Neuronal stem cell (in vitro differentiated cells): ENCODE results near the gene FHL5.

Experiments used
- DNase-seq: peaks from one replicate; pipeline ENCODE4 v3.0.0-alpha.2; 2013; ENCODE audit warnings: low spot score
- H2AFZ ChIP-seq: one replicate; pipeline ENCODE4 v1.6.1; 2013; ENCODE audit warnings: mild to moderate bottlenecking, low read length, inconsistent platforms
- H2AK5ac ChIP-seq: 2 replicates; pipeline ENCODE4 v1.6.1; 2013; ENCODE audit warnings: low read depth, mild to moderate bottlenecking, inconsistent platforms, low read length, moderate library complexity, mixed read lengths
- H2BK120ac ChIP-seq: 2 replicates; pipeline ENCODE4 v1.6.1; 2013; ENCODE audit warnings: low read depth, mild to moderate bottlenecking, inconsistent platforms, low read length, moderate library complexity, mixed read lengths
- H2BK12ac ChIP-seq: one replicate; pipeline ENCODE4 v1.6.1; 2013; ENCODE audit warnings: low read length, inconsistent platforms
- H2BK15ac ChIP-seq: 2 replicates; pipeline ENCODE4 v1.6.1; 2013; ENCODE audit warnings: mild to moderate bottlenecking, low read length, inconsistent platforms, mixed read lengths
- H2BK5ac ChIP-seq: one replicate; pipeline ENCODE4 v1.6.1; 2013; ENCODE audit warnings: inconsistent platforms, mild to moderate bottlenecking, low read length, moderate library complexity
- H3K14ac ChIP-seq: one replicate; pipeline ENCODE4 v1.6.1; 2013; ENCODE audit warnings: low read length, inconsistent platforms
- H3K18ac ChIP-seq: 2 replicates; pipeline ENCODE4 v1.6.1; 2013; ENCODE audit warnings: low read length, inconsistent platforms
- H3K23ac ChIP-seq: 2 replicates; pipeline ENCODE4 v1.6.1; 2013; ENCODE audit warnings: low read depth, mild to moderate bottlenecking, mixed read lengths, low read length, inconsistent platforms; ENCODE audit not compliant: poor library complexity
- H3K27ac ChIP-seq: replicated peaks from 3 replicates; pipeline ENCODE4 v1.5.1; 2013; ENCODE audit warnings: low read length, inconsistent platforms
- H3K27me3 ChIP-seq, 3 experiments: 2 replicates each; pipeline ENCODE4 v1.6.1; 2013; ENCODE audit warnings: low read length in 3 of 3, mild to moderate bottlenecking in 2 of 3, inconsistent platforms in 1 of 3, low read depth in 1 of 3, mixed read lengths in 1 of 3, moderate library complexity in 1 of 3; ENCODE audit not compliant: control insufficient read depth in 3 of 3, insufficient read depth in 3 of 3
- H3K36me3 ChIP-seq, 2 donors: replicated peaks in 1 of 2; 2 replicates each; pipeline ENCODE4 v1.6.1; 2013; ENCODE audit warnings: low read length in 2 of 2; ENCODE audit not compliant: control insufficient read depth in 2 of 2, insufficient read depth in 2 of 2
- H3K4ac ChIP-seq: 2 replicates; pipeline ENCODE4 v1.6.1; 2013; ENCODE audit warnings: inconsistent platforms, mild to moderate bottlenecking, low read length, moderate library complexity
- H3K4me1 ChIP-seq, 2 donors: 1 replicate in 1 of 2; 2 replicates in 1 of 2; pipeline ENCODE4 v1.6.1; 2013; ENCODE audit warnings: low read length in 2 of 2, low read depth in 1 of 2; ENCODE audit not compliant: control insufficient read depth in 2 of 2, insufficient read depth in 1 of 2
- H3K4me2 ChIP-seq: one replicate; pipeline ENCODE4 v1.6.1; 2013; ENCODE audit warnings: mild to moderate bottlenecking, low read length, inconsistent platforms; ENCODE audit not compliant: insufficient read depth, poor library complexity, severe bottlenecking
- H3K4me3 ChIP-seq, 2 donors: 2 replicates each; pipeline ENCODE4 v1.5.1; 2013; ENCODE audit warnings: low read length in 2 of 2, mild to moderate bottlenecking in 2 of 2, inconsistent platforms in 1 of 2, moderate library complexity in 1 of 2
- H3K79me1 ChIP-seq: one replicate; pipeline ENCODE4 v1.6.1; 2013; ENCODE audit warnings: low read depth, mild to moderate bottlenecking, inconsistent platforms, low read length, moderate library complexity
- H3K9ac ChIP-seq: one replicate; pipeline ENCODE4 v1.6.1; 2013; ENCODE audit warnings: mild to moderate bottlenecking, low read depth, low read length, inconsistent platforms; ENCODE audit not compliant: poor library complexity
- H3K9me3 ChIP-seq, 2 donors: replicated peaks in 1 of 2; 2 replicates each; pipeline versions ENCODE3 to v1.6.1; 2013; ENCODE audit warnings: low read length in 2 of 2, mild to moderate bottlenecking in 2 of 2, inconsistent platforms in 1 of 2, low read depth in 1 of 2, mixed read lengths in 1 of 2, moderate library complexity in 1 of 2; ENCODE audit not compliant: control insufficient read depth in 2 of 2, insufficient read depth in 1 of 2
- H4K8ac ChIP-seq: one replicate; pipeline ENCODE4 v1.6.1; 2013; ENCODE audit warnings: low read depth, mild to moderate bottlenecking, inconsistent platforms, low read length, moderate library complexity
- H4K91ac ChIP-seq: one replicate; pipeline ENCODE4 v1.6.1; 2013; ENCODE audit warnings: low read length, low read depth, mild to moderate bottlenecking, inconsistent platforms; ENCODE audit not compliant: poor library complexity
- WGBS, 2 donors: extraction: QIAGEN DNeasy Blood & Tissue Kit; methylation state at CpG; one replicate each; pipeline ENCODE4 v1.1.7; 2013; ENCODE audit warnings: missing lambda C conversion rate in 2 of 2, mixed read lengths in 1 of 2; ENCODE audit not compliant: insufficient read length in 2 of 2, insufficient replicate concordance in 1 of 2; ENCODE audit errors: extremely low coverage in 2 of 2; 5-methylcytosine and 5-hydroxymethylcytosine counted together

FHL5 gene

GRCh38 chr6:96611342-96611991 is 48.5 kb downstream of the FHL5 start:
- Histone ChIP-seq H3K4me2 (no peak overlapping the region), H2BK15ac (no peak overlapping the region), H3K23ac (no peak overlapping the region), H3K36me3 (no peaks in the 10 kb centered on the region), H2AFZ (no peak overlapping the region), H3K9me3 (no peaks in the 10 kb centered on the region), H3K4ac (no peak overlapping the region), H3K14ac (no peak overlapping the region), H2AK5ac (no peak overlapping the region), H3K9ac (no peak overlapping the region), H2BK120ac (no peak overlapping the region), H2BK5ac (no peak overlapping the region), H4K91ac (no peak overlapping the region), H4K8ac (no peak overlapping the region), H3K27ac (no peak overlapping the region), H2BK12ac (no peak overlapping the region), H3K18ac (no peak overlapping the region), H3K4me1 (no peaks in the 10 kb centered on the region), H3K79me1 (no peaks in the 10 kb centered on the region), H3K4me3 (no peak overlapping the region), H3K27me3 (no peaks in the 10 kb centered on the region)
- no peak for DNase-seq
- no CpG with 5 or more reads among the region's 1 CpG for WGBS, 2 donors

DNA sequence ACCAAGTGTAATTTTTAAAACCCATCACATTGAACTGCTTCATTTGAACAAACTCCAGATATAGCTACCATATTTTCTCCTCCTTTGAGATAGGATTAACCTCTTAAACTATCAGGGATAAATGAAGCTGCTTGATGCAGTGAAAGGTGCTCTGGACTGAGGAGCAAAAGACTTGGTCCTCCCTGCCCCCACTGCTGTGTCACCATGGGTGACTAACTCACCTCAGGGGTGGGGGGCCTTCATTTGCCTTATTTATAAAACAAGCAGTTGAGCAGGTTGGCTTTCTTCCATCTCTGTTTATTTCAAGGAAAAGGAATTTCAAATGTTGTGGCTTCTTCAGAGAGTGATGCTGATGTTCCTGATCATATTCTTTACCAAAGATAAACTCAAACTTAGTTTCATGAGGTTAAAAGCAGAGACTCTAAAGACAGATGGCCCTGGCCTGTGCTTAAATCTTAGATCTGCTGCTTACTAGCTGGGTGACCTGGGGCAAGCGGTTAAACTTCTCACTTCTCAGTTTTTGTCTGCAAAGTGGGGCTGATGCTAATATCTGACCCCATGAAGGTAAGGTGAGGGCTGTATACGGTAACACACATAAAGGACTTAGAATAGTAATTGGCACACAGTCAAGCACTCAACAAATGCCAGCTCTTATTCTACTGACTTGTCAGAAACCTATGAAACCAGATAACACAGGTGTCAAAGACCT is 50.5 kb downstream of the FHL5 start:
- Histone ChIP-seq H2AFZ (no peak overlapping the region), H2BK5ac (no peak overlapping the region), H3K27me3 (no peaks in the 10 kb centered on the region), H3K18ac (no peak overlapping the region), H2BK15ac (no peak overlapping the region), H2BK12ac (no peak overlapping the region), H3K4me2 (no peak overlapping the region), H3K23ac (no peak overlapping the region), H2AK5ac (no peak overlapping the region), H3K4me1 (no peaks in the 10 kb centered on the region), H3K14ac (no peak overlapping the region), H3K4me3 (no peak overlapping the region), H4K91ac (no peak overlapping the region), H3K9me3 (no peaks in the 10 kb centered on the region), H3K27ac (no peak overlapping the region), H4K8ac (no peak overlapping the region), H3K79me1 (no peaks in the 10 kb centered on the region), H3K4ac (no peak overlapping the region), H3K36me3 (no peaks in the 10 kb centered on the region), H3K9ac (no peak overlapping the region), H2BK120ac (no peak overlapping the region)
- WGBS, 2 donors, result no CpG with 5 or more reads among the region's 2 CpGs
- DNase-seq, result no peak

DNA sequence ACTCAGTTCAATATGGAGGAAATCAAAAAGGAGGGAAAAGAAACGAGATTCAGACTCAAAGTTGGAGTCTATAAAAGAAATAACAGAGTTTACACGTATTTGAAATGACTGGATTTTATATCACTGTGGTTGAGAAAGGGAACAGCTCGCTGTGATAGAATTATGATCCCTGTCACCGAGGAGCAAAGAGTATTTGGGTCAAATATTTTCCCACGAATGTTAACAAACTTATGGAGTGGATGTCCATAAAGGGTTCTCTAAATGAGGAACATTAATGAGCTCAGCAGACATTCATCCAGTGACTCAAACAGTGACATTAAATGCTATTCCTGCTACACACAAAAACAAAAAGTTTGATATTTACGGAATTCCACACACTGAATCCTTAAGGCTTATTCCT is 57.9 kb downstream of the FHL5 start:
- Histone ChIP-seq H2BK120ac (no peak overlapping the region), H4K91ac (no peak overlapping the region), H3K4me3 (no peak overlapping the region), H3K79me1 (no peaks in the 10 kb centered on the region), H3K9ac (no peak overlapping the region), H3K18ac (no peak overlapping the region), H2BK12ac (no peak overlapping the region), H3K14ac (no peak overlapping the region), H2BK5ac (no peak overlapping the region), H4K8ac (no peak overlapping the region), H3K4ac (no peak overlapping the region), H3K23ac (no peak overlapping the region), H3K36me3 (no peaks in the 10 kb centered on the region), H3K27me3 (no peaks in the 10 kb centered on the region), H3K4me2 (no peak overlapping the region), H3K27ac (no peak overlapping the region), H2AK5ac (no peak overlapping the region), H3K4me1 (no peaks in the 10 kb centered on the region), H2BK15ac (no peak overlapping the region), H2AFZ (no peak overlapping the region), H3K9me3 (no peaks in the 10 kb centered on the region)
- DNase-seq, result no peak
- WGBS, 2 donors, result no CpG with 5 or more reads among the region's 6 CpGs

- H3K18ac ChIP-seq, result no peak overlapping the region
- H3K27me3 ChIP-seq, result no peaks in the 10 kb centered on the region
- no peak overlapping the region for H2BK120ac ChIP-seq
- H3K4me3 ChIP-seq, result no peak overlapping the region
- WGBS, 2 donors, result 100% methylated on average over 1 of the region's 2 CpGs
- no peak overlapping the region for H2BK5ac ChIP-seq
- no peaks in the 10 kb centered on the region for H3K36me3 ChIP-seq
- H3K4me2 ChIP-seq, result no peak overlapping the region
- H4K91ac ChIP-seq, result no peak overlapping the region
- H2BK12ac ChIP-seq, result no peak overlapping the region
- H3K4me1 ChIP-seq, result no peaks in the 10 kb centered on the region
- H3K79me1 ChIP-seq, result no peaks in the 10 kb centered on the region
- H3K27ac ChIP-seq, result no peak overlapping the region
- no peak overlapping the region for H3K4ac ChIP-seq
- no peak overlapping the region for H2BK15ac ChIP-seq
- H3K23ac ChIP-seq, result no peak overlapping the region
- no peak overlapping the region for H3K9ac ChIP-seq
- H3K9me3 ChIP-seq, result no peaks in the 10 kb centered on the region
- no peak overlapping the region for H2AK5ac ChIP-seq
- DNase-seq, result no peak
- H4K8ac ChIP-seq, result no peak overlapping the region
- no peak overlapping the region for H2AFZ ChIP-seq
- no peak overlapping the region for H3K14ac ChIP-seq
Measured at GRCh38 chr6:96621983-96622382, 59.1 kb downstream of the FHL5 start.
